Muscle of back (tissue), 11 donors: ENCODE results near the gene CDC25B. TPM values are rescaled to one million over a fixed set of nuclear protein-coding genes. Genes with fewer than 3 reads are reported as not detected.
"Not testable (repeated sequence)": the region's sequence is repeated elsewhere in the genome, so short reads cannot be mapped to it uniquely, and the experiment has no call there.

ENCODE experiments used
- DNase-seq, 3 donors: peaks; one replicate each; pipeline versions ENCODE4 v3.0.0 to v3.0.0-alpha.2; 2013
- polyA plus RNA-seq, 10 donors: library from polyadenylated mRNA; unstranded; fragments of 120-200 nt; gene quantifications; one replicate each; pipeline ENCODE4 v1.2.1, GENCODE V29; 2013; ENCODE audit not compliant: insufficient read length in 10 of 10

Gene CDC25B
- polyA plus RNA-seq, 10 donors, result 69.1 to 107 (median 84.8) TPM

DNA sequence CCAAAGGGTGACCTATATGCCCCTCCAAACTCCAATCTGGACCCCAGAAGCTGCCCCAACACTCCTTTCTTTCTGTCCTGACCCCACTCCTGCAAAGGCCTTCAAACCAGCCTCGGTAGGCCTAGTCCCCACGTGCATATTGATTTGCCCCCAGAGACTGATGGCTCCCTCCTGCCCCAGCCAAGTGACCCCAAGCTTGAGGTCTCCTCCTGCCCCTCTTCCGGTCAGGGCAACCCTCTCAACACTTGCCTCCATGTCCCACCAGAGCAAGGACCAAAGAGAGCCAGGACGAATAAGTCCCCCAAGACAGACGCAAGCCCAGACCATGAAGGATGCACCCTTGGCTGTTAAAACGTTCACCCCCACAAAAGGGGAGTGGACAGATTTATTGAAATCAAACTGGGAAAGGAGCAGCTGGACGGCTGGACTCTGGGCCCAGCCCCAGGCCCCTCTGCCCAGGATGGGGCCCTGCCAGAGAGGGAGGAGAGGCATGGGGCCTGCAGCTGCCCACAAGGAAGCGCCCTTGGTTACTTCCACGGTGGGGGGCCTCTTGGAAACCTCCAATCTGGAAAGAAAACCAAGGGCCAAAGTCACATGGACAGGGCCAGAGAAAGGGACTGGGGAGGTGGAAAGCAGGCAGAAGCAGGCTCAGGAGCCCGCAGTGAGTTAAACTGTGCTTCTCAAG lies 12.5 kb upstream of the CDC25B start:
- peak in 1 of 3 donors; percentile 15 for DNase-seq

DNA sequence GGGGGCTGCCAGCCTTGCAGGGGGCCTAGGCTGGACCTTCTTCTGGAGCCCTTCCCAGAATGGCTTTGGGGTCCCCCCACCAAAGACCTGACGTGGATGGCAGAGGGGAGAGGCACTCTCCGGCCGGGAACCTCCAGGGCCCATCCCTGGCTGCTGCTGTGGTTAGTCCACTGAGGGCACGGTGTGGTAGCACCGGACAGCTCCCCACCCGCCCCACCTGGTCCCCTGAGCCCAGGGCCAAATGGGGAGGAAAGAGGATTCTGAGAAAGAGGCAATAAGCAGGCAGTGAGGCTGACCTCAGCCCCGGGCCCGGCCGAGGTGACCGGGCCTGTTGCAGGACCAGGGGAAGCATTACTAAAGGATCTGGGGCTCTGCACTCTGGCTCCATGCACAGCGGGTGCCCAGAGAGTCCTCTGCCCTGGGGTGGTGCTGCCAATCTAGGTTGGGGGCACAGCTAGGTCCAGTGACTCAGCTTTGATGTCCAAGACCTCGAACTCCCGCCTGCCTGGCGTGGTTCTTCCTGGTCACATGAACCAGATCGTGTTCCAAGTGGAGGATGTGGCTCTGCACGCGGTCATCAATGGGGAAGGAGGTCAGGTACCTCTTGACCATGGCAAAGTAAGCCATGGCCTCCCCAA lies 11.8 kb upstream of the CDC25B start:
- DNase-seq, result peak in 1 of 3 donors; percentile 13

DNA sequence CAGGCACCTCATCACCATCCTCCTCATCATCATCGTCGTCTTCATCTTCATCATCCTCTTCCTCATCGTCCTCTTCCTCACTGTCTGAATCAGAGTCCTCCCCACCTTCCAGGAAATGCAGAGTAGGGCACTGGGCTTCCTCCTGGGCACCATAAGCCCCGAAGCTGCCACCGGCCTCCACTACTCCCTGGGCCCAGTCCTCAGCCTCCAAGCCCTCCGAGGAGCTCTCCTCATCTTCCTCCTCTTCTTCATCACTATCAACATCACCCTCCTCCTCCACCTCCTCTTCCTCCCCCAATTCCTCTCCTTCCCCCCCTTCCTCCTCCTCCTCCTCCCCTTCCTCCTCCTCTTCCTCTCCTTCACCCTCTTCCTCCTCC lies 11.3 kb upstream of the CDC25B start:
- peak in 1 of 3 donors; percentile 11 for DNase-seq

DNA sequence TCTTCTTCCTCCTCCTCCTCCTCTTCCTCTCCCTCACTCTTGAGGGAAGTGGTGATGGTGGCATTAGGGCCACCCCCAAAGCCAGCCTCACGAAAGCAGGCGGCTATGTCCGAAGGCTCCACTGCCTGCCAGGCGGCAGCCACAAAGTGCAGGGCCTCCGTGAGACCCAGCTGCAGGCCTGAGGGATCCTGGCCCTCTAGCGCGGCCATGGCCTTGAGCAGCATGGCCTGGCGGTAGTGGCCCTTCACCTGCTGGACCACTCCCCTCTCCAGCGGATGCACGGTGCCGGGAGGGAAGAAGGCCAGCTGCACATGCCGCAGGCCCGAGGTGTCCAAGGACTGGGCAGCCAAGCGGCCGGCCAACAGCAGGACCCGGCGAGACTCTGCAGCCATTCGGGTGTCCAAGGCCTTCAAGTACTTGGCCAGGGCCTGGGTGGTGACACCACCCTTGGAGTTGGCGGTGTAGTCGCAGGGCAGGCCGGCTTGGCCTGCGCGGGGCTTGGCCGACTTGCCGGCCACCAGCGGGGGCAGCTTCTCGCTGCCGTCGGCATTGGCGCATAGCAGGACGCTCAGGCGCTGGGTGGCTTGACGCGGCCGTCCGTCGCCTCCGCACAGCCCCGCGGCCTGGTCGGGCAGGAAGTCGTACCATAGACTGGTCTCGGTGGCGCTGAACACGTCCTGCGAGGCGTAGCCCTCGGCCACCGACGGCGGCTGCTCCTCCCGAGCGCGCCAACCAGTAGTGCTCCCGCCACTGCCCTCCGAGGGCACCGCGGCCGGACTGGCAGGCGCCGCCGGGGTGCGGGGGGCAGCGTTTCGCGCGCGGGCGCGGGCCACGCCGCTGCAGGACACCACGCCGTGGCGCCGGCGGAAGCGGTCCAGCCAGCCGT lies 10.6 kb upstream of the CDC25B start:
- DNase-seq, result peak in 1 of 3 donors; percentile 53

DNA sequence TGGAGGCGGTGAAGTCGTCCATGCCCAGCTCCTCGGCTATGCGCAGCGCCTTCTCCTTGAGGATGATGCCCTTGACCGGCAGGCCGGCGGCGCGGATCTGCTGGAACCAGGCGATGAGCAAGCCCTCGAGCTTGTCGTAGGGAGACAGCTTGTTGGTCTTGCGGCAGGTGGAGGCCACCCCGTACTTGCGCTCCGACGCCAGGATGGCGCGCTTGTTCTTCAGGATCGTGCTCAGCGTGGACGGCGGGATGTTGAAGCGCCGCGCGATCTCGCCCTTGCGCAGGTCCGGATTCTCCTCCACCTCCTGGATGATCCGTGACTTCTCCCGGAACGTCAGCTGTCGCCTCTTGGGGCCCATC lies 10.0 kb upstream of the CDC25B start:
- DNase-seq, result peak in 2 of 3 donors; percentile 68 to 85

DNA sequence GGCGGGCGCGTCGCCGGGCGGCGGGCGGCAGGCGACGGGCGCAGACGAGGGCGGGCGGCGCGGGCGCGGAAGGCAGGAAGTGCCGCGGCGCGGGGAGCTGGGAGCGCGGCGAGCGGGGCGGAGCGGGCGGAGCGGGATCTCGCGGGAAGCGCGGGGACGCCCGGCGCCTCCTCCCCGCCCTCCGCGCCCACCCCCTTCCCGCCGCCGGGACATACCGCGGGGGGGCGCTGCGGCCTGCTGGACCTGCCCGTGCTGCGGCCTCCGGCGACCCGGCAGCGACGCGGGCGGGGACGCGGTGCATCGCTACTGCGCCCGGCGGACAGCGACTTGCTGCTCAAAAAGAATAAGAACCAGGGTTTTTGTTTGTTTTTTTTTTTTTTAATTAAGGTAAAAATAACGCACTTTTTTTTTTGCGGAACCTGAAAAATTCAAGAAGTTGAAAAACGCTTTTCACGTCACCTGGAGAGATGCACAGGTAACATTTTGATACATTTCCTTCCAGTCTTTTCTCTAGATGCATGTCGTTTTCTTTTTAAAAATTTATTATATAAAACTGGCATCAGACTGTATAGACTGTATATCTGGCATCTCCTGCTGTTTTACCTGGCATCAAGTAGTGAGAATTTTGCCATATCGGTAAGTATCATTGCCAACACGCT lies 9.3 kb upstream of the CDC25B start, which contains the start of gene CENPB:
Gene CENPB (minus strand): TSS at position 76 of the 659 bp plus-strand sequence. CDS start 257 bp downstream, outside the sequence.
- peak; percentile 89 to 94 (median 93) for DNase-seq

DNA sequence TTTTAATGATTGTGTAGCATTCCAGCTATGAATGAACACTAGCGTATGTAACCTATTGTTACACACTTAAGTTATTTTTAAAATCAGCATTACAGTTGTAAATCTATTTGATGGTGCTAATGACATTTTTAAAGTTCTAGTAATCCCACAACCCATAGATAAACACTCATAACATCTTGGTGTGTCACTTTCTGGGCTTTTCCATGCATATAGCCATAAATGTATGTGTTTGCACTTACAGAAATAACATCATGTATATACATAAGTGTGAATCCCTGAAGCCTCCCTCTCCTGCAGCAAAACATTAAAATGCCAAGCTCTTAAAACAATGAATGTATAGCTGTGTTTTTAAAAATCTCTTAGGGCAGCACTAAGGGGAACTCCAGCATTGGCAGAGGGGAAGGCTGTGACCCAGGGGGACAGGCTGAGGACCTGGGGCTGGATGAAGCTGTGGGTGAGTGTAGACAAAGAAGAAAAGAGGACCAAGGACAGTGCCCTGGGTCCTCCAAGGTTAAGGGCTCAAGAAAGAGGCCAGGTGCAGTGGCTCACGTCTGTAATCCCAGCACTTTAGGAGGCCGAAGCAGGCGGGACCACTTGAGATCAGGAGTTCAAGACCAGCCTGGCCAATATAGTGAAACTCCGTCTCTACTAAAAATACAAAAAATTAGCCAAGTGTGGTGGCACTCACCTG lies 8.6 kb upstream of the CDC25B start:
- peak in 1 of 3 donors; percentile 14 for DNase-seq

DNA sequence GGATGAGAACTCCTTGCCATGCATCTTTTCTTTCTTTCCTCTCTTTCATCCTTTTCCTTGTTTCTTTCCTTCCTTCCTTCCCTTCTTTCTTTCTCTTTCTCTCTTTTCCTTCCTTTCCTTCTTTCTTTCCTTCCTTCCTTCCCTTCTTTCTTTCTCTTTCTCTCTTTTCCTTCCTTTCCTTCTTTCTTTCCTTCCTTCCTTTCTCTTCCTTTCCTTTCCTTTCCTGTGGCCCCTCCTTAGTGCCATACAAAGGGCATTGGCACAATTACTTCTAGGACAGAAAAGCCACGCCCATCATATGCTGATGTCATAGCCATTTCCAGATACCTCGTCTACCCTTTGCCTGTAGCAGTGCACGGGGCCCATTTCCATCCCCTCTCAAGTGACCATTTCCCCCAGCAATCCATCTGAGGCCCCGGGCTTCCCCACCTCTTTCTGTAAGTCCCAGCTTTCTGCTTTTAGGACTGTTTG lies 7.4 kb upstream of the CDC25B start:
- no peak for DNase-seq

DNA sequence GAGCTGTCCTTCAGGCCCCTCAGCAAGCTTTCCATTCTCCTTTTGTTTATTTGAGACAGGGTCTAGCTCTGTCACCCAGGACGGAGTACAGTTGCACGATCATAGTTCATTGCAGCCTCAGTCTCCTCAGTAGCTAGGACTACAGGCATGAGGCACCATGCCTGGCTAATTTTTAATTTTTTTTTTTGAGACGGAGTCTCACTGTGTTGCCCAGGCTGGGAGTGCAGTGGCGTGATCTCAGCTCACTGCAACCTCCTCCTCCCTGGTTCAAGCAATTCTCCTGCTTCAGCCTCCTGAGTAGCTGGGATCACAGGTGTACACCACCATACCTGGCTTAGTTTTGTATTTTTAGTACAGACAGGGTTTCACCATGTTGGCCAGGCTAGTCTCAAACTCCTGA lies 6.9 kb upstream of the CDC25B start:
- not testable (repeated sequence) for DNase-seq

DNA sequence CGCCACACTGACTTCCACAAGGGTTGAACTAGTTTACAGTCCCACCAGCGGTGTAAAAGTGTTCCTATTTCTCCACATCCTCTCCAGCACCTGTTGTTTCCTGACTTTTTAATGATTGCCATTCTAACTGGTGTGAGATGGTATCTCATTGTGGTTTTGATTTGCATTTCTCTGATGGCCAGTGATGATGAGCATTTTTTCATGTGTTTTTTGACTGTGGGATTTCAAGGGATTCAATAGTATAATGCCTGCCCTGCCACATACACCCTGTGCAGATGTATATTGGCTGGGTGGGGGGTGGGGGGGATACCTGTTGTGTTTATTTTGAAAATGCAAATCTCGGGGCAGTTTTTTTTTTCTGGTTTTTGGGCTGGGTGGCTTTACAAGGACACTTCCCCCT lies 1.9 kb upstream of the CDC25B start:
- DNase-seq, result not testable (repeated sequence)

DNA sequence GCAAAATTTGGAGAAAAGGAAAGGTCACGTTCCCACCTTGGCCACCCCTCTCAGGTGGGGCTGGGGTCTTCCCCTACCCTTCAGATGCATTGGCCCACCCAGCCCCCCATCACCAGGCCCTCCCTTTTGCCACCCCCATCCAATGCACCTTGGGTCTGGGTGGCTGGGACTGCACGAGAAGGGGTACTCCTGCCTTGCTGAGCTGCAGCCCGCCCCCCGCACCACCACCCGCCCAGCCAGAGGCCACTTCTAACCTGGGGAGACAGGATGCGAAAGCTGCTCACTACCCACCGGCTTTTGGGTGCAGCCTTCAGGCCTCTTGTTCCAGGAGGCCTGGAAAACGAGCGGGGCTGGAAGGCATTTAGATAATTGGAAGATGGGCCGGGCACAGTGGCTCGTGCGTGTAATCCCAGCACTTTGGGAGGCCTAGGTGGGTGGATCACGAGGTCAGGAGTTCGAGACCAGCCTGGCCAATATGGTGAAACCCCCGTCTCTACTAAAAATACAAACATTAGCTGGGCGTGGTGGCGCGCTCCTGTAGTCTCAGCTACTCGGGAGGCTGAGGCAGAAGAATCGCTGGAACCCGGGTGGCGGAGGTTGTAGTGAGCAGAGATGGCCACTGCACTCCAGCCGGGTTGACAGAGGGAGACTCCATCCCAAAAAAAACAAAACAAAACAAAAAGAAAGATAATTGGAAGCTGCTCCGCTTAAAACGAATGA lies 1.2 kb upstream of the CDC25B start:
- DNase-seq, result peak in 1 of 3 donors; percentile 4

DNA sequence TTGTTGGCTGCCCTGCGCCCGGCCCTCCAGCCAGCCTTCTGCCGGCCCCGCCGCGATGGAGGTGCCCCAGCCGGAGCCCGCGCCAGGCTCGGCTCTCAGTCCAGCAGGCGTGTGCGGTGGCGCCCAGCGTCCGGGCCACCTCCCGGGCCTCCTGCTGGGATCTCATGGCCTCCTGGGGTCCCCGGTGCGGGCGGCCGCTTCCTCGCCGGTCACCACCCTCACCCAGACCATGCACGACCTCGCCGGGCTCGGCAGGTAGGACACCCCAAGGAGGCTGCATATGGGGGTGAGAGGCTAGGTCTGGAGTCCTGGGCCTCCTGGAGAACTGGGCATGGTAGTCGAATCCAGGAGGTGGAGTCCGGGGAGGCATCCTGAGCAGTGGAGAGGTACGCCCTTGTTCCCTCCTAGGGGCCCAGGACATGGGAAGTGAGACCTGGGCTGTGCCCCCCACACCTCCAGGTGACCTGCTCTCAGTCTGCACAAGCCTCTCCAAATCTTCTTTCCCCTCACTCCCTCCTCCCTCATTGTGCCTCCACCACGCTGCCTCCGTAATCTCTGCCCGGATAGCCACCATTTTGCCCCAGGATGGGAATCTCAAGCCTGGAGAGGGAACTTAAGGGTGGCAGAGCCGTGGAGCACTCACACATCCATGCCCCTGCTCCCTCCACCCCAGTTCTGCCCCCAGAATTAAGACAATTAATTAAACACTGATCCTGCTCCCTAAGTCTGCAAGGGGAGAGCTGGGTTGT lies 541 bp downstream of the CDC25B start:
- peak in 1 of 3 donors; percentile 45 for DNase-seq

DNA sequence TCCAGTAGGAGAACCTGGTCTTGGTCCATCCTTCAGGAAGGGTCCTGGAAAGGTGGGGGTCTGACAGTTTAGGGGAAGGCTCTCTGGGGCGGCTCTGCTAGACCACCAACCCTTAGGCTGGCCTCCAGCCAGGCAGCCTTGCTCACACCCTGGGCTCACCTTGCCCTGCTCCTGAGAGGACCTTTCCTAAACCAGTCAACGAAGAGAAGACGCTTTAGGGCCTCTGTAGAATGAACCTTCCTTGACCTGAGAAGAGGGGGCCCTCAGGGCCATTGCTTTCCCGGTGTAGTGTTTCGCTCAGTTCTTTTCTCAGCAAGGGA lies 1.1 kb downstream of the CDC25B start:
- no peak for DNase-seq

DNA sequence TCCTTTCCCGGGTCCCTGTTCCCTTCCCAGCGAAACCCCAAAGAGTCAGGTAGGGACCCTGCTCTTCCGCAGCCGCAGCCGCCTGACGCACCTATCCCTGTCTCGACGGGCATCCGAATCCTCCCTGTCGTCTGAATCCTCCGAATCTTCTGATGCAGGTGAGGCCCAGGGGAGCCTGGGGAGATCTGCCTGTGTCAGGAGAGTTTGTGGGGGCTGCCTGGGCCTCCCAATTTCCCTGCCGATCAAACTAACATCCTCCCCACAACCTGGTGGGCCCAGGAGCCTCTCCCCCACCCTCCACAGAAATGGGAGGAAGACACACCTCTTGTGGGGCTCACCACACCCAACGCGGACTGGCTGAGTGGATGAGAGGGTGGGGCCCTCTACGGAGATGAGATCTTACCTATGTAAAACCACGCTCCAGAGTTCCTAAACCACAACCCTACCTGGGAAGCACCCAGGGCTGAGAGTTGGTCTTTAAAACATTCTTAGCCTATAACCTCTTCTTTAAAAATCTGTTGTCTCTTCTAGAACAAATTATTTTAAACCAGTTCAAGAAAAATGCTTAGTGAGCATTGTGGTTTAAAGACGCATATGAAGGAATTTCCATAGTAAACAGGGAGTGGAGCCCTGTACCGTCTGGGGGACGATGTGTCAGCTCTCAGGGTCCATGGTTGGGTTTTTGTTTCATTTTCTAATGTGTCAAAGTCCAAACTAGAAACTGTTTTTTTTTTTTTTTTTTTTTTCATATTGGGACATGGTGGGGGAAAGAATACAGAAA lies 1.7 kb downstream of the CDC25B start:
- DNase-seq, result no peak

DNA sequence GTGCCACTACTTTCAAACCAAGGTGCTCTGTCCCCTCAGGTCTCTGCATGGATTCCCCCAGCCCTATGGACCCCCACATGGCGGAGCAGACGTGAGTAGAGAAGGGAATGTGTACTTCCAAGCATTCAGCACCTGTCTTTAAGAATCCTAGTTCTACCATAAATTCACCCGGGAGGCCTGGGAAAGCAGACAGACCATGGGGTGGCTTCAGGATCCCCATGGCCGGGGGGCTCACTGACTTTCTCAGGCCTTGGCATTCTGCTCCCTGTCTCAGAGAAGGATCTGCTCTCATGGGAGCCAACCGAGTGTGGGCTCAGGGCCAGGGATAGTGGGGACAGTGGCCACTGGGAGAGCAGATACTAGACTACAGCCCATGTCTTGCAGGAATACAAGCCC lies 2.3 kb downstream of the CDC25B start:
- DNase-seq, result no peak

DNA sequence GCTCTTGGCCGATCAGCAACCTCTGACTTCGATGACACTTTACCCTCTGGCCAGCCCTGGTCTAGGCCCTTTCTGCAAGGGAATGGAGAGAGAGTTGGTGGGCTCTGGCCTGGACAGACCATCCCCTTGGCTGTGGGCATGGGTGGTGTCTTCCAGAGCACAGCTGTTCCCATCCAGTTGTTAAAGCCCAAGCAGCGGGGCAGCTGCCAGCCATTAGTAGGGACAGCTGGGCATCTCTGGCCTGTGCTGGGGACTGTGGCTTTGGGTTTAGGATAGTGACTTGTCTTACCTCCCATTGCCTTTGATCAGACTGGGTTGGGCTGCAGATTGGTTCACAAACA lies 2.8 kb downstream of the CDC25B start:
- DNase-seq, result peak in 2 of 3 donors; percentile 70 to 74

DNA sequence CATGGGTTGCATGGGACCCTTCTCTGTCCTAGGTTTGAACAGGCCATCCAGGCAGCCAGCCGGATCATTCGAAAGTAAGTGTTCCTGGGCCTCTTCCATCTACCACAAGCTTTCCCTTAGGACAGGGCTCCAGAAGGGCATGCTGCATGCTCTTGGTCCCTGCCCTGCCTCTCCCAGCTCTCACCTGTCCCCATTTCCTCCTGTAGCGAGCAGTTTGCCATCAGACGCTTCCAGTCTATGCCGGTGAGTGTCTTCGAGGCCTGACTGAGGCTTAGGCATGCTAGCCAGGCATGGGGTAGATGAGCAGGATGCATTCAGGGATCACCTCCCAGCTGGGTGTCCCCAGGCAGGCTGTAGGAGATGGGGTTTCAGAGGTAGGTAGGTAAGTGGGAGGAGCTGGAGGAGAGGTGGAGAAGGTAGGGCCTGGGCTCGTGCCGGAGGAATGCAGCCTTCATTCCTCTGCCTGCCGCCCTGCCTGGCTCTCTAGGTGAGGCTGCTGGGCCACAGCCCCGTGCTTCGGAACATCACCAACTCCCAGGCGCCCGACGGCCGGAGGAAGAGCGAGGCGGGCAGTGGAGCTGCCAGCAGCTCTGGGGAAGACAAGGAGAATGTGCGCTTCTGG lies 4.3 kb downstream of the CDC25B start:
- DNase-seq, result no peak

DNA sequence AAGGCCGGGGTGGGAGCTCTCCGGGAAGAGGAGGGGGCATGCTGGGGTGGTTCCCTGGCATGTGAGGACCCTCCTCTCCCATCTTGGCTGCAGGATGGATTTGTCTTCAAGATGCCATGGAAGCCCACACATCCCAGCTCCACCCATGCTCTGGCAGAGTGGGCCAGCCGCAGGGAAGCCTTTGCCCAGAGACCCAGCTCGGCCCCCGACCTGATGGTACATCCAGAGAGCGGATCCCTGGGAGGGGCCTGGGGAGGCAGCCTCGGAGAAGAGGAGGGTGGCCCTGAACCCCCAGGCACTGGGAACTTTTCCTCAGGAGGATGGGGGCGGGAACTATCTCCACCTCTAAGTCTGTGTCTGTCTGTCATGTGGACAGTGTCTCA lies 4.8 kb downstream of the CDC25B start:
- no peak for DNase-seq

DNA sequence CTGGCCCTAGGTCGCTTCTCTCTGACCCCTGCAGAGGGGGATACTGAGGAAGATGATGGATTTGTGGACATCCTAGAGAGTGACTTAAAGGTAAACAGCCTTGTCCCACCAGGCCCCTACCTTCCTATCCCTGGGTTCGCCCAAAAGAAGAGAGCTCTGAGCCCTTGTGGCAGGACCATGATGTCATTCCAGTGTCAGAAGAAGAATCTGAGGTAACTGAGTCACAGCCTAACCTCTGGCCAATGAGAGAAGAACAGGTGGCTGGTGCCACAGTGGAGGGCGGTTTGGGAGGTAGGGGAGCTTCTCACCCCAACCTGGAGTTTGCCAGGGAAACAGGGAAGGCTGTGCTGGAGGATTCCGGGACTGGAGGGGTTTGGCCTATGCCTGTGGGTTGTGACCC lies 5.2 kb downstream of the CDC25B start:
- no peak for DNase-seq
